Measurements from ENCODE around the gene SSB.

GRCh38 chr2:169839954-169840746 is 41.5 kb downstream of the SSB start:
- TF ChIP-seq POLR2A (IDR thresholded peaks at IDR 0.05; ENCODE audit: low read depth, low read length) (no peak), POLR2AphosphoS5 (IDR thresholded peaks at IDR 0.05; ENCODE audit: low read depth, low read length) (no peak), SPI1 (IDR thresholded peaks at IDR 0.05; ENCODE audit: low read depth, low read length) (no peak)

All from GM12891 (cell line).